Dermis blood vessel endothelial cell (primary cell): ENCODE measurements around the gene EDC4. TPM values are rescaled to one million over a fixed set of nuclear protein-coding genes. Genes with fewer than 3 reads are reported as not detected.
"Not testable (repeated sequence)": the region's sequence is repeated elsewhere in the genome, so short reads cannot be mapped to it uniquely, and the experiment has no call there.

Source experiments
- DNase-seq: peaks from one replicate; pipeline ENCODE4 v3.0.0; 2010
- total RNA-seq: library from RNA; depleted of rRNA; stranded (reverse); fragments of >200 nt; gene quantifications from 2 replicates; pipeline ENCODE4 v1.2.3, GENCODE V29; 2014

EDC4 gene
- total RNA-seq, 1 donor from 2014 or later, result 58.2 TPM

DNA sequence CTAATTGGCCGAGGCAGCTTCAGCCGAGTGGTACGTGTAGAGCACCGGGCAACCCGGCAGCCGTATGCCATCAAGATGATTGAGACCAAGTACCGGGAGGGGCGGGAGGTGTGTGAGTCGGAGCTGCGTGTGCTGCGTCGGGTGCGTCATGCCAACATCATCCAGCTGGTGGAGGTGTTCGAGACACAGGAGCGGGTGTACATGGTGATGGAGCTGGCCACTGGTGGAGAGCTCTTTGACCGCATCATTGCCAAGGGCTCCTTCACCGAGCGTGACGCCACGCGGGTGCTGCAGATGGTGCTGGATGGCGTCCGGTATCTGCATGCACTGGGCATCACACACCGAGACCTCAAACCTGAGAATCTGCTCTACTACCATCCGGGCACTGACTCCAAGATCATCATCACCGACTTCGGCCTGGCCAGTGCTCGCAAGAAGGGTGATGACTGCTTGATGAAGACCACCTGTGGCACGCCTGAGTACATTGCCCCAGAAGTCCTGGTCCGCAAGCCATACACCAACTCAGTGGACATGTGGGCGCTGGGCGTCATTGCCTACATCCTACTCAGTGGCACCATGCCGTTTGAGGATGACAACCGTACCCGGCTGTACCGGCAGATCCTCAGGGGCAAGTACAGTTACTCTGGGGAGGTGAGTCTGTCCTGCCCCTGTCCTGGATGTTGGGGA, 36.3 kb downstream of the EDC4 start:
- DNase-seq, result no peak

DNA sequence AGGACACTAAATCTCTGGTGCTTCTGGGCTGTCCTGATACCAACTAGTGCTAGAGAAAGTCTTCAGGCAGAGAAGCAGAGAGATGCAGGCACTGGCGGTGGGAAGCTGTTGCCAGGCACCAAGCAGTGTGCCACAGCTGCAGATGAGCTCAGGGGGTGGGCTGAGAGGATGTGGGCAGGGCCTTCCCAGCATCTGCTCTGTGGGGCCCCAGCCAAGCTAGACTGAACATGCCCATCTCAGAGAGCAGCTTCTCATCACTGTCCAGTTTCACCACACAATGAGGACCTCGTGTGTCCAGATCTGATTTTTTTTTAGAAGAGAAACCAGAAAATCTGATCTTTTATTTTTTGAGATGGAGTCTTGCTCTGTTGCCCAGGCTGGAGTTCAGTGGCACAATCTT, 37.3 kb downstream of the EDC4 start:
- DNase-seq, result peak; percentile 55

DNA sequence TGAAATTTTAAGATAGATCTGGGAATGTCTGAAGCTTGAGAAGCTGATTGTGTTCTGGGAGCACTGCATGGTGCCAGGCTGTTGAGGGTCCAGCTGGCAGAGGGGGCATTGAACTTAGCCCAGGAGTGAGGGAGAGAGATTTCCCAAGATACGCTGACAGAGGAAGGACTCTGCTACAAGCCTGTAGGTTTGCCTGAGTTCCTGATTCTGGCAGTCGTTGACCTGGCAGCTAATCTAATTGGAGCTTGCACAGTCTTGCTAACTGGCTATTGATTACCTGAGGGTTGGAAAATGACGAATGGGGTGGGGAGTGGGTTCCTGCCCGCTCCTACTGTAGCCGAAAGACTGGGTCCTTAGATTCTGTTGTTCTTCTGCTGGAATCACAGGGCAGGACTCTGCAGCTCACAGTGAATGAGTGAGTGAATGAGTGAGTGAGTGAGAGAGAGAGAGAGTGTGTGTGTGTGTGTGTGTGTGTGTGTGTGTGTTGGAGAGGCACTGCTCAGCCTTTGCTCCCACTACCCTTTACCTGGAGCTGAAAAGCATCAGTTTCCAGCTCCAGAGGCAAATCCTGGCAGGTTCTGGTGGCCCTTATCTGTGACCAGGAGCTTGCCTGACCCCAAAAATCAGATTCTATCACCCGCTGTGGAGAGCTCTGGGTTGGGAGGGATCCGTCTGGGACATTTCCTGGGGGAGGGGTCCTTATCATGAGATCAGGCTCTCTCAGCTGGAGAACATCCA, 42.1 kb downstream of the EDC4 start:
- DNase-seq, result no peak

GRCh38 chr16:67915496-67915769, 42.6 kb downstream of the EDC4 start:
- not testable (repeated sequence) for DNase-seq

DNA sequence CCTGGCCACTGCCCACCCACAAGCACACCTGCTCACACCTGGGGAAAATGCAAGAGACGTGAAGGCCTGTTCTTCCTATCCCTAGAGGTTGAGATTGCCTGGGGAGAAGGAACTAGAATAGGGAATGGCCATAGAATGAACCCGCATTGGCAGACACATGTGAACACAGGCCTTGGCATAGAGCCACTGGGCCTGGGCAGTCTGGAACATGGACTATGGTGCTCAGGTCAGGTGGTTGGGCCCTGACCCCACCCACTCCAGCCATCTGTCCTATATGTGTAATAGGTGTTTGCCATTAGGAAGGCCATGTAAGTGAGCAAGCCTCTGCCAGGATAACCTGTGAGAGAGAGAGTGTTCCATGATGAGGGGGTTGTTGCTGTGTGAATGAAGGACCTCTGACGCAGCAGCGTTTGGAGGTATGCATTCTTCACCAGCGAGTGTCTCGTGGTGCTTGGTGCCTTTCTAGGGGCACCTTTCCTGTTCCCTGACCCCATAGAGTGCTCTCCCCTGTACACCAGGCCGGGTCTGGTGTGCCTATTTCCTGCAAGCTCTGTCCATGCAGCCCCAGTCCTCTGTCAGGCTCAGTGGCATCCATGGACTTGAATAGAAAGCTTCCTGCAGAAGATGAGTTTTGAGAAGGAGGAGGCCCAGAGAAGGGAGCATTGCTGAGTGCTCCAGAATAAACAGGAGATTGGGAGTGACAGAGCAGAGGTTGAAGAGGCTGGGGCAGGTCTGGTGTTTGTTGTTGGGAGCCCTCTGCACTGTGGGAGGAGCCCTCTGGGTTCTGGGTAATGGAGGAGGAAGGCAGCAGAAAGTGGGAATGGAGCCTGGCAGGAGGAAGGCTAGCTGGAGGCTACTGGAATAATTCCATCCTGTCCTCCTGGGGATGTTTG, 43.2 kb downstream of the EDC4 start:
- no peak for DNase-seq

GRCh38 chr16:67917140-67917851, 44.4 kb downstream of the EDC4 start:
- no peak for DNase-seq

DNA sequence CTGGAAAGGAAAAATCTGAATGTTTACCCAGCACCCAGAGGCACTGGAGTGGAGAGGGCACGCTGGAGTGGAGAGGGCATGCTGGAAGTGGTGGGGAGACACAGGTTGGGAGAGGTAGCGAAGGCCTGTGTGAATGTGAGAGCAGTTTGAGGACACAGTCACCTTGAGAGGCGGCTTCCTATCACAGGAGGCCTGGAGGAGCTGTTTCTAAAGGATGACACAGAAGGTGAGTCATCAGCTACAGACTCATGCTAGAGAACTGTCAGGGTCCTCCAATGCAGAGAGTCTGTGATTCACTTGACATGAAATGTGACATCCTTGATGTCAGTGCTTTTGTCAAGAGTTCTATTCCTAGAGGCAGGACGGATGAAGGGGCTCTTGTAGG, 45.0 kb downstream of the EDC4 start:
- peak; percentile 56 for DNase-seq

DNA sequence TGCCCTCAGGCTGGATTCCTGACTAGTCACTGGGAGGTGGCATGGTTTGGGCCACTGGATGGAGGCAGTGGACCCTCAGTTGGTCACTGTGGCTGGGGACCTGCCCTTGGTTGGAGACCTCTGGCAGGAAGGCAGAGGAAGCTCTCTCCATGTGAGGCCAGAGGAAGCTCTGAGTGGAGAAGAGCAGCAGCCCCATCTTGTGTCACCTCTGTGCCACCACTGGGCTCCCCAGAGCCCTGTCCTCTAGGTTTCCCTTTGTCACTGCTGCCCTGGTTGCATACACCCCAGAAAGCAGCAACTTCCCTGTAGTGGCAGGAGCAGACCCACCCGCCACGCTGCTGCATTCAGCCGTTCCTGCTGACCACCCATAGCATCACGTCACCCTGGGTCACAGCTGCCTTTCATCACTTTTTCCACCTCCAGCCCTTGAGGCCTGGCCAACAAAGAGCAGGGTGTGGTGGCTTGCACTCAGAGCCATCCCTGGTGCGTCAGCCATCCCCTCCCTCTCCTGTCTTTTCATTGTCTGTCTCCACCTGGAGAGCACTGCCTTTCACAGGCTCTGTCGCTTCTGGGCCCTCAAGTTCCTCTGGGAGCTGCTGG, 46.9 kb downstream of the EDC4 start:
- no peak for DNase-seq

GRCh38 chr16:67922221-67922620, 49.4 kb downstream of the EDC4 start:
- no peak for DNase-seq

- no peak for DNase-seq
Measured at GRCh38 chr16:67922740-67923139, 49.9 kb downstream of the EDC4 start.

DNA sequence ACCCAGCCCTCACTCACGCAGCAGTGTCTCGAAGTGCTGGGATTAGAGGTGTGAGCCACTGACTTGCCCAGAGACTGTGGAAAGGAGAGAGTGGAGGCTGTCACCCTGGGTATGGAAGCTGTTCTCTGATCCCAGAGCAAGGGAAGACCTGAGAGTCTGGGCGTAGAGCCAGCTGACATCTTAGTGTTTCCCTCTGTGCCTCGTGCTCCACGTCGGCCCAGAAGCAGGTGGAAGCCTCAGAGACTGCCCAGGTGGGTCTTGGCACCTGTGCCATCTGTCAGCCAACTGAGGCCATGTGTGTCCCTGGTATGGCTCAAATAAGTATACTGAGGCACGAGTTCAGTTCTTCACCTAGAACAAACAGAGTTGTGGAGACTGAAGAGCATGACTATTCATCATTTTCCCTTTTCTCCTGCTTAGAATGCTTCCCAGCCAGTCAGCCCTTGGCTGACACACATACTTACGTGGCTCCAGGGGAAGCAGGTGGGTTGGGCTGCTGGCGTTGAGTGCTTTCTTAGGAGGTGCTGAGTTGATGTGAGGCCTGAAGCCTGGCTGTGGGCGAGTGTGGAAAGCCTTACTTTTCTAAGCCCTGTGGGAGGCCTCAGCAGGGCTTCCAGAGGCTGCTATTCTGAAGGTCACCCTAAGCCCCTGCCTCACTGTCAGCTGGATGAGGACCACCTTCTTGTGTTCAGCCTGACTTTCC, 50.7 kb downstream of the EDC4 start:
- no peak for DNase-seq

DNA sequence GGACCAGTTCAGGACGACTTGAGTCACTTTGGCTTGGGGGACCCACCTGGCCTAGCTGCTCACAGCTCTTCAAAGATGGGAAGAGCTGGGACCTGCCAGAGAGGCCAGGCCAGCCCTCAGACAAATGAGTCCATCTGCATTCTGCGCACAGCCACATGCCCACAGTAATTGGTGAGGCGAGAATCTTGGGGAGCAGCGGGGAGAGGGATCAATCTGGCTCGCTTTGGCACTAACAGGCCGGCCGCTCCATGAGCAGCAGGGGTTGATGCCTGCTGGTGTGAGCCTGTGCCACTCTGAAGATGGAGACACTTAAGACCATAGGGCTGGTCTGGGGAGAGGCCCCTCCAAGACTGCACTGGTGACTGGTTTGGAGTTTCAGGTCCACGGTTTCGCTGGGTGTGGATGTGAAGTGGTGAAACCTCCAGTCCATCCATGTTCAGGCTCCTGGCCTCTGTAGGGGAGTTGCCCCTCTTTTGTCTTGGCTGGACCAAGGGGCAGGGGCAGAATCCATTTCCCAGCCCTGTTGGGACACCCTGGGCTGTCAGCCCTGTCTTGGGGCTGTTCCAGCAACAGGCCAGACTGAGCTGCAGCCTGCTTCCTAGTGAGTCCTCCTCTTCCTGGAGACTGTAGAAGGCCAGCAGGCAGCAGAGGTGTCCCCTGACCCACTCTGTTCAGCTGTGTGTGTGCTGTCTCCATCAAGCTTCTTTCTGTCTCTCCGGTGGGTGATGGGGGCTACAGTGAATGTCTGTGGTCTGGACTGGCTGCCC, 51.5 kb downstream of the EDC4 start:
- no peak for DNase-seq

DNA sequence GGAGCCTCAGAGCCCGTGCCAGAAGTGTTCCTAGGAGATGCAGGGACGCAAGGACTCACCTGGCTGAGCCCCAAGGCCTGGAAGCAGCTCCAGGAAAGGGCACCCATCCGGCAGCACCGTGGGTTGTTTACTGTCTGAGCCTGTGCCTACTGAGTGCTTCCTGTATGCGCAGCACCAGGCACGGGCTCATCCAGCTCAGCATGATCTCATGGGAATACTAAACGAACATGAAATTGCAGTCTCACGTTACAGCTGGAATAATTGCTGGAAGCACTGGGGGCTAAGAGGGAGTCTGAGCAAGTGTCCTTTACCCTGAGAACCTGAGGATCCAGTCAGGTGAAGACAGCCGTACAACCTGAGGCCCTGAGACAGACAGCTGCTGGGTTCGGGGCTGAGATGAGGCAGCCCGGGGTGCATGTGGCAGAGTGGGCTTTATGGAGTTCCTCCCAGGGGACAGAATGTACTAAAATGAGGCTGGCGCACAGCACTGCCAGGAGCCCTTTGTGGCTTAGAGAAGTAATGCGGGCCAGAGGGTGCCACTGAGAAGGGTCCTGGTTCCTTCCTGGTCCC, 53.4 kb downstream of the EDC4 start:
- peak; percentile 81 for DNase-seq

GRCh38 chr16:67927131-67927941, 54.5 kb downstream of the EDC4 start:
- no peak for DNase-seq

DNA sequence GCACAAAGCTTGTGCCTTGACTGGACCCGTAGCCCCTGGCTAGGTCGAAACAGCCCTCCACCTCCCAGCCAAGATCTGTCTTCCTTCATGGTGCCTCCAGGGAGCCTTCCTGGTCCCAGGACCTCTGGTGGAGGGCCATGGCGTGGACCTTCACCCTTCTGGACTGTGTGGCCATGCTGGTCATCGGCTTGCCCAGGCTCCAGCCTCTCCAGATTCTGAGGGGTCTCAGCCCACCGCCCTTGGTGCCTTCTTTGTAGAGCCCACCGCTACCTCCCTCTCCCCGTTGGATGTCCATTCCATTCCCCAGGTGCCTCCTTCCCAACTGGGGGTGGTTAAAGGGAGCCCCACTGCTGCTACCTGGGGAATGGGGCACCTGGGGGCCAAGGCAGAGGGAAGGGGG, 55.3 kb downstream of the EDC4 start:
- DNase-seq, result no peak

- DNase-seq, result peak; percentile 81
Measured at GRCh38 chr16:67928561-67929364, 55.9 kb downstream of the EDC4 start.

DNA sequence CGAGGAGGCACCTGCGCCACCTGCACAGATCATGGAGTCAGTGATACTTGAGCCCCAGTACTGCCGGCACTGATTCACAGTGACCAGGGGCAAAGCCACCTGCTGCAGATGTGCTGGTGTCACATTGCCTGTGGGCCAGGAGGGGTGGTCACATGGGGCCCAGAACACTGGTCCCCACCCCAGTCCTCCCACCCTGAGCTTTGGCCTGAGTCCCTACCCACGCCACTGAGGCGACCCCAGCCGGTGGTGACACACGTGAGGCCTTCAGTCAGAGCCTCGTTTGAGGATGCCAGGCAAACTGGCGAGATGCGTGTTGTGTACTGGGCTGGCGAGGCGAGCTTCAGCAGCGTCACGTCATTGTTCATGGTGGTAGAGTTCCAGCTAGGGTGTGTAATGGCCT, 57.3 kb downstream of the EDC4 start:
- DNase-seq, result no peak

DNA sequence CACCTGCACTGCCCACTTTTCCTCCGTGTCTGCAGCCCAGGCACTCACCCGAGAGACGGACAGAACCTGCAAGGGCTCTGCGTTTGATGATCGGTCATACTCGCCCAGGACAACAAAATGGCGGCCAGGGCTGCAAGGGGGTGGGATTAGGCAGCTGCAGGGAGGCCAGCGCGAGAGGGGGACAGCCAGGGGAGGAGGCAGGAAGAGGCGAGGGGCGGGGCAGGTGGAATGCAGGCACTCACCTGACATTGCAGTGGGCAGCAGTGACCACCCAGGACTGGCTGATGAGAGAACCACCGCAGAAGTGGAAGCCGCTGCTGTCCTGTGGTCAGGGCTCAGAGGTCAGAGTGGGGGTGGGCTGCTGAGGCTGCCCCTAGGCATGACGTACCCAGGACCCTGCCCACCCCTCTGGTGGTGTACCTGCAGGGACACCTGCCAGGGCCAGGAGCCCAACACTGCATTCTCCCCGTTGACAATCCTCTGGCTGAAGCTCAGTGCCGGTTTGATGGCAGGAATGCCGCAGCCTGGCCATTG, 57.9 kb downstream of the EDC4 start:
- no peak for DNase-seq
